Upper lobe of left lung (tissue), 6 donors: ENCODE results near the gene HAT1. TPM values are rescaled to one million over a fixed set of nuclear protein-coding genes. Genes with fewer than 3 reads are reported as not detected.

ENCODE experiments used
- ATAC-seq, 2 donors: fragments of 200-7000 bp; cut with Tn5 transposase; one replicate each; pipeline ENCODE4 v1.9.1; 2022; ENCODE audit warnings: mild to moderate bottlenecking in 2 of 2, moderate library complexity in 2 of 2; ENCODE audit not compliant: low FRiP score in 2 of 2
- DNase-seq, 2 donors: peaks; one replicate each; pipeline ENCODE4 v3.0.0-alpha.2; 2019 to 2020
- H3K27ac ChIP-seq, 4 donors: fragments of 200-600 bp; sonication (generic); one replicate each; pipeline ENCODE4 v1.5.1; 2016 to 2019
- H3K27me3 ChIP-seq, 4 donors: fragments of 200-600 bp; sonication (generic); one replicate each; pipeline ENCODE4 v1.5.1; 2017 to 2019
- H3K36me3 ChIP-seq, 4 donors: fragments of 200-600 bp; sonication (generic); one replicate each; pipeline ENCODE4 v1.5.1; 2016 to 2019
- H3K4me1 ChIP-seq, 4 donors: fragments of 200-600 bp; sonication (generic); one replicate each; pipeline ENCODE4 v1.5.1; 2018 to 2019
- H3K4me3 ChIP-seq, 4 donors: fragments of 200-600 bp; sonication (generic); one replicate each; pipeline ENCODE4 v1.5.1; 2017 to 2019; ENCODE audit warnings: mild to moderate bottlenecking in 2 of 4, moderate library complexity in 1 of 4
- H3K9me3 ChIP-seq, 4 donors: fragments of 200-600 bp; sonication (generic); one replicate each; pipeline ENCODE4 v1.5.1; 2018 to 2019
- EP300 ChIP-seq, 4 donors: sonication (generic); formaldehyde crosslinking; IDR thresholded peaks; one replicate each; pipeline ENCODE4 v1.5.1; 2017; ENCODE audit warnings: antibody characterized with exemption in 4 of 4, control low read depth in 2 of 4
- POLR2A ChIP-seq, 4 donors: fragments of 450-650 bp; IDR thresholded peaks; one replicate each; pipeline ENCODE4 v1.5.1; 2016 to 2017; ENCODE audit warnings: antibody characterized with exemption in 4 of 4, mild to moderate bottlenecking in 2 of 4
- POLR2AphosphoS5 ChIP-seq, 2 donors: sonication (generic); formaldehyde crosslinking; IDR thresholded peaks; one replicate each; pipeline ENCODE4 v1.5.1; 2017; ENCODE audit warnings: antibody characterized with exemption in 2 of 2
- WGBS, 2 donors: methylation state at CpG; one replicate each; pipeline ENCODE4 v1.1.5; 2017 to 2018; 5-methylcytosine and 5-hydroxymethylcytosine counted together
- total RNA-seq, 6 donors: library from RNA; depleted of rRNA in 4 of 6; stranded (reverse); fragments of >200 nt in 4 of 6; gene quantifications; one replicate each; pipeline versions ENCODE4 v1.1.0 to v1.2.1, GENCODE V29; 2016 to 2021
- TF ChIP-seq, protein P1 (sequence below), 6 experiments: fragments of 450-650 bp in 4 of 6; fragments of 200-600 bp in 2 of 6; sonication (generic) in 2 of 6; IDR thresholded peaks; one replicate each; pipeline ENCODE4 v1.5.1; 2016 to 2019; ENCODE audit warnings: antibody characterized with exemption in 6 of 6
- donor health status: DM: no; HTN: no; CAD: no; lungs with moderate emphysema.
- donor health status: DM: no; HTN: yes; CAD: no; lungs with severe emphysema.

HAT1 gene
- total RNA-seq = 10 to 100 TPM; 10.3 to 42.6 (median 25.7) TPM

DNA sequence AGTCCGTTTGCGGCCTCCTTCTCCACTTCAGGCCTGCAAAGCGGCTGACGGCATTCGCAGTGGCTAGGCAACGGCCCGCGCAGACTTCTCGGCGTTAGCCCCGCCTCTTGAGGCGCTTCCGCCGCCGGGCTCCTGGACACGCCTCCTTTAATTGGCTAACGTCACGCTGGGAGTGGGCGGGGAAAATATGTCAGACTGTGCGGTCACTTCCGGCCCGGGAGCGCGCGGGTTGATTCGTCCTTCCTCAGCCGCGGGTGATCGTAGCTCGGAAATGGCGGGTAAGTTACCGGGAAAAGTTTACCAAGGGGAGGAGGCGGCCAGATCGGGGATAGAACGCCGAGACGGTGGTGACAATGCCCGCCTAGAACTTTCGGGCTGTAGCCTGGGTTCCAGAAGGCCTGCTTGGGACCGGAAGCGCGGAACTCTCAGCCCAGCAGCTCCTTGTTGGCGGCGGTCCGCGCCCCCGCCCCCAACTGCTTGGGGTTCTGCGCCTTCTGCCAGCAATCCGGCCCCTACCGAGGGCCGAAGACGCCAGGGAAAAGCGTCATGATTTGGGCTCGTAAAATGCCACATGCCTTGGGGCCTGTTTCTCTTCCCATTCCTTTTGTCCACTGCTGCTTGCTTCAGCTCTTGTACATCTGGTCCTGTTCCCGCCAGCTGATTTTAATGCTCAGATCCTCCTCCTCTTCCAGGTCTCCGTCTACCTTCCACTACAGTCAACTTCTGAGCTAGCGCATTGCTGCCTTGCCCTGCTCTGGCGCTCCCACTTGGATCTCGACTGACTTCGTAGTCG is at the start of gene HAT1:
HAT1 (plus strand) TSS at position 232 of the 793 bp plus-strand sequence; CDS start at position 272, 40 bp downstream.
- Histone ChIP-seq H3K36me3 (peaks cover 0 to 15% (median 2%) of the 10 kb centered on the region in 4 donors), H3K27ac (peak within 1 kb of the TSS; percentile 92 to 97 (median 95)), H3K27me3 (no peaks in the 10 kb centered on the region), H3K9me3 (no peaks in the 10 kb centered on the region), H3K4me1 (peaks cover 4 to 26% (median 20%) of the 10 kb centered on the region in 4 donors), H3K4me3 (peak within 1 kb of the TSS; percentile 87 to 91 (median 89))
- peak; percentile 96 to 97 for DNase-seq
- TF ChIP-seq, protein P1, sequence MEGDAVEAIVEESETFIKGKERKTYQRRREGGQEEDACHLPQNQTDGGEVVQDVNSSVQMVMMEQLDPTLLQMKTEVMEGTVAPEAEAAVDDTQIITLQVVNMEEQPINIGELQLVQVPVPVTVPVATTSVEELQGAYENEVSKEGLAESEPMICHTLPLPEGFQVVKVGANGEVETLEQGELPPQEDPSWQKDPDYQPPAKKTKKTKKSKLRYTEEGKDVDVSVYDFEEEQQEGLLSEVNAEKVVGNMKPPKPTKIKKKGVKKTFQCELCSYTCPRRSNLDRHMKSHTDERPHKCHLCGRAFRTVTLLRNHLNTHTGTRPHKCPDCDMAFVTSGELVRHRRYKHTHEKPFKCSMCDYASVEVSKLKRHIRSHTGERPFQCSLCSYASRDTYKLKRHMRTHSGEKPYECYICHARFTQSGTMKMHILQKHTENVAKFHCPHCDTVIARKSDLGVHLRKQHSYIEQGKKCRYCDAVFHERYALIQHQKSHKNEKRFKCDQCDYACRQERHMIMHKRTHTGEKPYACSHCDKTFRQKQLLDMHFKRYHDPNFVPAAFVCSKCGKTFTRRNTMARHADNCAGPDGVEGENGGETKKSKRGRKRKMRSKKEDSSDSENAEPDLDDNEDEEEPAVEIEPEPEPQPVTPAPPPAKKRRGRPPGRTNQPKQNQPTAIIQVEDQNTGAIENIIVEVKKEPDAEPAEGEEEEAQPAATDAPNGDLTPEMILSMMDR (IDR thresholded peaks at IDR 0.05) = no peak
- TF ChIP-seq EP300 (IDR thresholded peaks at IDR 0.05) = peak in 2 of 4 donors; percentile 16 to 33
- TF ChIP-seq POLR2A (IDR thresholded peaks at IDR 0.05) = peak in 3 of 4 donors; percentile 31 to 72 (median 71)
- peak; percentile 72 to 89 for TF ChIP-seq POLR2AphosphoS5 (IDR thresholded peaks at IDR 0.05)
- ATAC-seq = peak; percentile 99 to 100
- 0% methylated on average over 14 to 54 of the region's 61 CpGs for WGBS, 2 donors

DNA sequence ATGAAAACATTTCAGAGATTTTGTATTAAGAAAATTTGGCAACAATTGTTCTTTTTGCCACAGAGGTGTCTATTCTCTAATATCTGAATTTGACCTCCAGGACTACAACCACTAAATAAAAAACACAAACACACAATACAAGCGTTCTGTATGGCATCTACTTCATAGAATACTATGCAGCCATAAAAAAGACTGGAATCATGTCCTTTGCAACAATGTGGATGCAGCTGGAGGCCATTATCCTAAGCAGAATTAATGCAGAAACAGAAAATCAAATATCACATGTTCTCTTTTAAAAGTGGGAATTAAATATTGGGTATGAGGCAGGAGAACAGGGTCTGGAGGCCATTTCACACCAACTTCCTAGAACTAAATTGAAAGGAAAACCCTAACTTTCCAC is 47.7 kb upstream of the HAT1 start:
- 95 to 100% methylated on average over 1 of the region's 1 CpG for WGBS, 2 donors

GRCh38 chr2:171874963-171875362 is 47.3 kb upstream of the HAT1 start:
- DNase-seq (no peak), ATAC-seq (no peak)
- Histone ChIP-seq H3K9me3 (no peaks in the 10 kb centered on the region), H3K27ac (no peak overlapping the region), H3K36me3 (peaks cover 0 to 8% (median 0%) of the 10 kb centered on the region in 4 donors), H3K27me3 (no peaks in the 10 kb centered on the region), H3K4me1 (peaks cover 0 to 5% (median 0%) of the 10 kb centered on the region in 4 donors), H3K4me3 (no peak overlapping the region)
- TF ChIP-seq POLR2AphosphoS5 (IDR thresholded peaks at IDR 0.05) (no peak), EP300 (IDR thresholded peaks at IDR 0.05) (no peak), POLR2A (IDR thresholded peaks at IDR 0.05) (no peak)
- TF ChIP-seq, protein P1 (IDR thresholded peaks at IDR 0.05) = no peak
- 89 to 92% methylated on average over 12 of the region's 12 CpGs for WGBS, 2 donors

More for the DNA sequence above, 47.7 kb upstream of the HAT1 start:
- H3K9me3 ChIP-seq = no peaks in the 10 kb centered on the region
- H3K4me1 ChIP-seq = peaks cover 0 to 5% (median 0%) of the 10 kb centered on the region in 4 donors
- TF ChIP-seq EP300 (IDR thresholded peaks at IDR 0.05) (no peak), POLR2A (IDR thresholded peaks at IDR 0.05) (no peak), POLR2AphosphoS5 (IDR thresholded peaks at IDR 0.05) (no peak)
- TF ChIP-seq, protein P1 (IDR thresholded peaks at IDR 0.05) = no peak
- DNase-seq (no peak), ATAC-seq (no peak)
- peaks cover 0 to 8% (median 0%) of the 10 kb centered on the region in 4 donors for H3K36me3 ChIP-seq
- H3K27ac ChIP-seq = no peak overlapping the region
- H3K27me3 ChIP-seq = no peaks in the 10 kb centered on the region
- no peak overlapping the region for H3K4me3 ChIP-seq

GRCh38 chr2:171878481-171878993 is 43.7 kb upstream of the HAT1 start:
- ATAC-seq = peak in 1 of 2 donors; percentile 63
- DNase-seq = no peak

More at GRCh38 chr2:171878481-171878993, 43.7 kb upstream of the HAT1 start:
- H3K4me3 ChIP-seq = no peak overlapping the region
- peaks cover 0 to 5% (median 0%) of the 10 kb centered on the region in 4 donors for H3K4me1 ChIP-seq
- WGBS, 2 donors = 53 to 54% methylated on average over 2 of the region's 2 CpGs
- no peaks in the 10 kb centered on the region for H3K9me3 ChIP-seq
- H3K36me3 ChIP-seq = peaks cover 0 to 8% (median 0%) of the 10 kb centered on the region in 4 donors
- H3K27me3 ChIP-seq = no peaks in the 10 kb centered on the region
- TF ChIP-seq POLR2A (IDR thresholded peaks at IDR 0.05) (no peak), EP300 (IDR thresholded peaks at IDR 0.05) (no peak), POLR2AphosphoS5 (IDR thresholded peaks at IDR 0.05) (no peak)
- TF ChIP-seq, protein P1 (IDR thresholded peaks at IDR 0.05) = no peak
- H3K27ac ChIP-seq = peak overlapping the region in 1 of 4 donors; percentile 41
